Ishikawa (cell line): ENCODE measurements around the gene CUL7.

Experiments
- CEBPB ChIP-seq: IDR thresholded peaks from 2 replicates; pipeline ENCODE4 v1.6.1; 2012
- CREB1 ChIP-seq: IDR thresholded peaks from 2 replicates; pipeline ENCODE4 v1.6.1; 2012; ENCODE audit warnings: low read depth
- EGR1 ChIP-seq: IDR thresholded peaks from 2 replicates; pipeline ENCODE4 v1.6.1; 2012
- EP300 ChIP-seq: IDR thresholded peaks from 2 replicates; pipeline ENCODE4 v1.6.1; 2012; ENCODE audit warnings: borderline replicate concordance
- FOXM1 ChIP-seq: IDR thresholded peaks from 2 replicates; pipeline ENCODE4 v1.6.1; 2012; ENCODE audit warnings: low read depth, borderline replicate concordance
- MAX ChIP-seq: IDR thresholded peaks from 2 replicates; pipeline ENCODE4 v1.6.1; 2012
- NFIC ChIP-seq: IDR thresholded peaks from 2 replicates; pipeline ENCODE4 v1.6.1; 2012
- RAD21 ChIP-seq: IDR thresholded peaks from 2 replicates; pipeline ENCODE4 v1.6.1; 2012; ENCODE audit warnings: low read depth
- TAF1 ChIP-seq: IDR thresholded peaks from 2 replicates; pipeline ENCODE4 v1.6.1; 2012; ENCODE audit warnings: low read depth, mild to moderate bottlenecking
- TCF12 ChIP-seq: IDR thresholded peaks from 2 replicates; pipeline ENCODE4 v1.6.1; 2012; ENCODE audit warnings: low read depth
- TEAD4 ChIP-seq: IDR thresholded peaks from 2 replicates; pipeline ENCODE4 v1.6.1; 2012
- USF1 ChIP-seq: IDR thresholded peaks from 2 replicates; pipeline ENCODE4 v1.6.1; 2012
- YY1 ChIP-seq: IDR thresholded peaks from 2 replicates; pipeline ENCODE4 v1.6.1; 2012; ENCODE audit warnings: low read depth
- ZBTB7A ChIP-seq: IDR thresholded peaks from 2 replicates; pipeline ENCODE4 v1.6.1; 2012; ENCODE audit warnings: low read depth
- TF ChIP-seq, protein P1 (sequence below): IDR thresholded peaks from 2 replicates; pipeline ENCODE4 v1.6.1; 2012; ENCODE audit warnings: low read depth, mild to moderate bottlenecking

The CUL7 gene

DNA sequence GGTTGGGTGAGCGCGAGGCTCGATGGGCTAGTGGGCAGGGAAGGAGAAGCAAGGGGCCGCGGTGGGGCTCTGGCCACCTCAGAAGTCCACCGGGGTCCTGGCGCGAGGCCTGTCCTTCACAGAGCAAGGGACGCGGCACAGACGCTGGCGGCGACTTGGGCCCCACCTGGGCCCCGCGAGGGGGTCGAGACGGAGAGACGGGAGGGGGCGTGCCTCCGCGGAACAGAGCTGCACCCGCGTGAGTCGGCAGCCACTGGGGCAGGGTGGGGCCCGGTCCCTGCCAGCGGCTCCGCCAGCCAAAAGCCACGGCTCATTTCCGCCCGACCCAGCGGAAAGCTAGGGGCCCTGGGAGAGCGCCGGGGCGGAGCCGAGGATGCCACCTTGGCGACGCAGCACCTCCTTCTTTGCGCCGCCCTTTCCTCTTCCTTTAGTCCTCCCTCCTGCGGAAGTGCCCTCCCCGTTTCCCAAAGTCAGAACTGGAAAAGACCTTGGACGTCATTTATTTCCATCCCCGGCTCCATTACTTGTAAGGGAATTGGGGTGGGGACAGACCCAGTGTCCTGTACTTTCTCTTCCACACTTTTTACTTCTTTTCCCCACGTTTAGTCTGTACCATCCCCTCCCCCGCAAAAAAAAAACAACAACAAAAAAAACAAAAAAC, at the start of gene CUL7:
Gene CUL7, minus strand, starts transcription at position 307 of the 661 bp plus-strand sequence. CDS start 1,063 bp downstream, outside the sequence.
- TF ChIP-seq CEBPB (no peak), ZBTB7A (peak; percentile 68; the same call in 1 of the 2 replicates), YY1 (peak; percentile 44; the same call in 1 of the 2 replicates), FOXM1 (no peak), TAF1 (peak; percentile 64), NFIC (peak; percentile 58), MAX (peak; percentile 85), USF1 (peak; percentile 78), TCF12 (no peak)

GRCh38 chr6:43101497-43101896, 47.8 kb upstream of the CUL7 start:
- TF ChIP-seq USF1: no peak
- no peak for TF ChIP-seq CEBPB
- no peak for TF ChIP-seq TEAD4
- no peak for TF ChIP-seq NFIC
- TF ChIP-seq MAX: no peak
- TF ChIP-seq CREB1: no peak
- TF ChIP-seq FOXM1: no peak
- no peak for TF ChIP-seq EP300

DNA sequence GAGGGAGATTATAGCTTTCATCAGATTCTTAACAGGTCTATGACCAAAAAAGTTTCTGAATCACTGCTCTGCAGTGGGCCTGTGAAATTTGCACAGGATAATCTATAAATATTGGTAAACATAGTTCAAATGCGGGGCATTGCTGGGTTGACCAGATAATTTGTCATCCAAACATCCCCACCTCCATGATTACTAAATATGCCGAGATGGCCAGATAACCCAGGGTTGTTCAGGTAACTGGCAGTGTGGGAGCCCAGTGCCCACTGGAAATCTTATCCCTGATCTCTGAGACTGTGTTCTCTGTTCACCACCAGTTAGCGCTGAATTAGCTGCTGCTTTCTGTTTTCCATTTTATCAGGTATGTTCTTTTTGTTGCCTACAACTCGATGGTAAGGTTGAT, 43.9 kb upstream of the CUL7 start:
- TF ChIP-seq TAF1 (no peak), FOXM1 (no peak), EP300 (no peak), RAD21 (no peak), USF1 (no peak), YY1 (no peak), ZBTB7A (no peak)

- TF ChIP-seq CREB1 (no peak), MAX (no peak), EGR1 (no peak), TAF1 (no peak), TEAD4 (no peak), ZBTB7A (no peak), RAD21 (no peak), EP300 (no peak), FOXM1 (no peak), CEBPB (no peak), NFIC (no peak), YY1 (no peak), USF1 (no peak), TCF12 (no peak)
- TF ChIP-seq, protein P1, sequence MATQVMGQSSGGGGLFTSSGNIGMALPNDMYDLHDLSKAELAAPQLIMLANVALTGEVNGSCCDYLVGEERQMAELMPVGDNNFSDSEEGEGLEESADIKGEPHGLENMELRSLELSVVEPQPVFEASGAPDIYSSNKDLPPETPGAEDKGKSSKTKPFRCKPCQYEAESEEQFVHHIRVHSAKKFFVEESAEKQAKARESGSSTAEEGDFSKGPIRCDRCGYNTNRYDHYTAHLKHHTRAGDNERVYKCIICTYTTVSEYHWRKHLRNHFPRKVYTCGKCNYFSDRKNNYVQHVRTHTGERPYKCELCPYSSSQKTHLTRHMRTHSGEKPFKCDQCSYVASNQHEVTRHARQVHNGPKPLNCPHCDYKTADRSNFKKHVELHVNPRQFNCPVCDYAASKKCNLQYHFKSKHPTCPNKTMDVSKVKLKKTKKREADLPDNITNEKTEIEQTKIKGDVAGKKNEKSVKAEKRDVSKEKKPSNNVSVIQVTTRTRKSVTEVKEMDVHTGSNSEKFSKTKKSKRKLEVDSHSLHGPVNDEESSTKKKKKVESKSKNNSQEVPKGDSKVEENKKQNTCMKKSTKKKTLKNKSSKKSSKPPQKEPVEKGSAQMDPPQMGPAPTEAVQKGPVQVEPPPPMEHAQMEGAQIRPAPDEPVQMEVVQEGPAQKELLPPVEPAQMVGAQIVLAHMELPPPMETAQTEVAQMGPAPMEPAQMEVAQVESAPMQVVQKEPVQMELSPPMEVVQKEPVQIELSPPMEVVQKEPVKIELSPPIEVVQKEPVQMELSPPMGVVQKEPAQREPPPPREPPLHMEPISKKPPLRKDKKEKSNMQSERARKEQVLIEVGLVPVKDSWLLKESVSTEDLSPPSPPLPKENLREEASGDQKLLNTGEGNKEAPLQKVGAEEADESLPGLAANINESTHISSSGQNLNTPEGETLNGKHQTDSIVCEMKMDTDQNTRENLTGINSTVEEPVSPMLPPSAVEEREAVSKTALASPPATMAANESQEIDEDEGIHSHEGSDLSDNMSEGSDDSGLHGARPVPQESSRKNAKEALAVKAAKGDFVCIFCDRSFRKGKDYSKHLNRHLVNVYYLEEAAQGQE: no peak
These were observed 43.4 kb upstream of the CUL7 start for GRCh38 chr6:43097098-43097489.

DNA sequence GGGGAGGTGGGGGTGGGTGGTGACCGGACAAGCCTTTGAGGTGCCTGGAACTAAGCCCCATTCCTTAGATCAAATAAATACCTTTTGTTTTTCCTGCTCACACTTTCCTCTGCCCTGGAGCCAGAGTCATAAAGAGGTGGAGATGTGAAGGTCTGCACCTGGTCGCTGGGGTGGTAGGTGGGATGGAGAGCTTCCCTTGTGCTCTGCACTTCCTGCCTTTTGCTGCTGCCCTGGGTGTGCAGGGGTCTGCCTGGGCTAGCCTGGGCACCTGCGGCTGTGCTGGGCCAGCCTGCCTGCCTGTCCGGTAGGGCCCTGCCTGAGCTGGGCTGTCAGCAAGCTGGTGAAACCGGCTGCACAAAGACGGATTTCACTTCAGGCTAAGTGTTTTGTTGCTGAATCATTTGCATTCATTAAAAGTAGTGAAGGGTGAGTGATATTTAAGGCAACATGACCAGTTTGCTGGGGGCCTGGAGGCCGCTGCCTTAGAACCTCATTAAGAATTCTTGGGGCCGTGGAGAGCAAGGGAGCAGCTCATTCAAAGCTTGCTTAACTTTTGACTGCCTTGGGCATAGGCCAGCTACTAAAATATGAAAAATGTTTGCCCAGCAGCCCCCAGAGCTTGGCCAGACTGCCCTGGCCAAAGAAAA, 42.9 kb upstream of the CUL7 start:
- no peak for TF ChIP-seq USF1
- TF ChIP-seq CEBPB: no peak
- TF ChIP-seq TAF1: no peak

- TF ChIP-seq MAX (no peak), YY1 (no peak), ZBTB7A (no peak), NFIC (no peak)
These were observed 42.3 kb upstream of the CUL7 start for GRCh38 chr6:43095939-43096338.
